ENCODE results near the gene NFKBIZ.

GRCh38 chr3:101898752-101899169, 49.4 kb downstream of the NFKBIZ start:
- TF ChIP-seq EZH2 (IDR thresholded peaks at IDR 0.05; ENCODE audit: low read length, missing control alignments) = no peak
- no peak for TF ChIP-seq CTCF (conservative IDR thresholded peaks at IDR 0.05 in 1 of 2, IDR thresholded peaks at IDR 0.05 in 1 of 2; ENCODE audit: low read depth in 1 of 2, low read length in 2 of 2)
